LNCaP clone FGC (cell line): Measurements from ENCODE around the gene NUB1.

Source experiments
- DNase-seq: peaks from one replicate; pipeline ENCODE4 v3.0.0-alpha.2; 2011; ENCODE audit warnings: low read depth
- H3K4me3 ChIP-seq: 2 replicates; pipeline ENCODE4 v1.5.1; 2011; ENCODE audit warnings: mild to moderate bottlenecking, low read depth, low read length, control low read depth
- CTCF ChIP-seq: IDR thresholded peaks from 2 replicates; pipeline ENCODE4 v1.5.1; 2012; ENCODE audit warnings: mild to moderate bottlenecking; ENCODE audit not compliant: control insufficient read depth, insufficient read depth; ENCODE audit errors: extremely low read depth

Gene NUB1

GRCh38 chr7:151321341-151321740, 20.3 kb upstream of the NUB1 start:
- no peak overlapping the region for H3K4me3 ChIP-seq
- TF ChIP-seq CTCF, result no peak
- DNase-seq, result no peak

GRCh38 chr7:151322906-151323305, 18.7 kb upstream of the NUB1 start:
- TF ChIP-seq CTCF, result no peak
- no peak for DNase-seq

GRCh38 chr7:151327022-151327421, 14.6 kb upstream of the NUB1 start:
- TF ChIP-seq CTCF, result no peak

More at GRCh38 chr7:151322906-151323305, 18.7 kb upstream of the NUB1 start:
- no peak overlapping the region for H3K4me3 ChIP-seq

GRCh38 chr7:151327659-151328058, 14.0 kb upstream of the NUB1 start:
- DNase-seq, result no peak

More at GRCh38 chr7:151327022-151327421, 14.6 kb upstream of the NUB1 start:
- no peak overlapping the region for H3K4me3 ChIP-seq
- DNase-seq, result no peak

GRCh38 chr7:151330181-151330580, 11.4 kb upstream of the NUB1 start:
- no peak for TF ChIP-seq CTCF
- no peak for DNase-seq
- no peak overlapping the region for H3K4me3 ChIP-seq

More at GRCh38 chr7:151327659-151328058, 14.0 kb upstream of the NUB1 start:
- no peak for TF ChIP-seq CTCF
- no peak overlapping the region for H3K4me3 ChIP-seq

- TF ChIP-seq CTCF, result no peak
- H3K4me3 ChIP-seq, result no peak overlapping the region
- no peak for DNase-seq
Measured at GRCh38 chr7:151330661-151331060, 11.0 kb upstream of the NUB1 start.

- no peak overlapping the region for H3K4me3 ChIP-seq
- no peak for DNase-seq
- no peak for TF ChIP-seq CTCF
Measured at GRCh38 chr7:151334628-151335027, 7.0 kb upstream of the NUB1 start.
